ENCODE data around the gene TRPC1. TPM values are rescaled to one million over a fixed set of nuclear protein-coding genes. Genes with fewer than 3 reads are reported as not detected.
"Not testable (repeated sequence)": the region's sequence is repeated elsewhere in the genome, so short reads cannot be mapped to it uniquely, and the experiment has no call there.

The TRPC1 gene
- polyA plus RNA-seq, 3 donors = 9.6 to 13.7 (median 12.9) TPM

- no peak for DNase-seq
These were observed 22.8 kb downstream of the TRPC1 start for GRCh38 chr3:142746646-142747045.

- not testable (repeated sequence) for DNase-seq
These were observed 26.7 kb downstream of the TRPC1 start for GRCh38 chr3:142750531-142750930.

- DNase-seq = not testable (repeated sequence)
These were observed 28.8 kb downstream of the TRPC1 start for GRCh38 chr3:142752605-142753004.

GRCh38 chr3:142754494-142754893, 30.7 kb downstream of the TRPC1 start:
- no peak for DNase-seq

DNA sequence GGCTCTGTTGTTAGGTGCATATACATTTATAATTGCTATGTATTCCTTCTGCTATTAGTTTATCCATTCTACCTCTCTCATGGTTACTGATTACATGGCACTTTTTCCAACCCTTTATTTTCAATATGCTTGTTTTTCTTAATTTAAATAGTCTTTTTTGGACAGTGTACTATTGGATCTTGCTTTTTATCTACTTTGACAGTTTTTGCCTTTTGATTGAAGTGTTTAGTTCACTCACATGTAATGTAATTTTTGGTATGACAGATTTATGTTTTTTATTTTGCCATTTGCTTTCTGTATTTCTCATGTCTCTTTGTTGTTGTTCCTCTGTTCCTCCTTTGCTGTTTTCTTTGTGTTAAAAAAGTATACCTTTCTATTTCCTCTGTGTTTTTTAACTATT, 44.5 kb downstream of the TRPC1 start:
- no peak for DNase-seq

DNA sequence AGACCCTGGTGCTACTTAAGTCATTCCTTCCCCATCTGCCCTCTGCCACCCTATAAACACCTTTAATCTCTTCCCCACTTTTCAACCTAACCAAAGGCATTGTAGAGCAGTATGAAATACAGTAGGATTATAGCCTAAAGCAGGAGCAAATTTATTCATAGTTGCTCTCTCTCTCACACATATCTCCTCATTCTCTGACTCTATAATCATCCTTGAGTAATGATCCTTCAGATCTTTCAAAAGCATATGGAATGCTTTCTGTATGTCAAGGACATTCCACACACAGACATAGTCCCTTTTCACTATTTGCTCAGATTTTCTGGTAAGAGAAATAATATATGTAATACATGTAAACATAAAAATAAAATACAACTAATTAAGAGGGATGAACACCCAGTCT, 54.1 kb downstream of the TRPC1 start:
- no peak for DNase-seq

DNA sequence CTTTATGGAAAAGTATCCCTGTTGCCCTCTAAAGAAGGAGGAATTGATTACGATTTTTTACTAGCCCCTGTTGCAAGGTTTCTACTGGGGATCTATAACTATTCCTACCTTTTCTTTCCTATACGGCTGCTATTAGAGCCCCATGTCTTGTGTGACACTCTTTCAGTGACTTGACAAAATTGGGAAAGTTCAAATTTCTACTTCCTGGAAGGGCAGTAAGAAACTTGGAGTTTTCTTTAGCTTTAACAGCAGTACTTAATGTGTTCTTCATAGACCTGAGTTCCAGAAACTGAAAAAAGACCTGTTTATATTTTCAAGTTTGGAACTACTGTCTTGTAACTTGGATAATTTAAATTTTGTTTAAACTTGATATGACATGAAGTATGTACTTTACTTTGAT, 54.7 kb downstream of the TRPC1 start:
- DNase-seq = no peak

GRCh38 chr3:142779591-142779990, 55.8 kb downstream of the TRPC1 start:
- no peak for DNase-seq

DNA sequence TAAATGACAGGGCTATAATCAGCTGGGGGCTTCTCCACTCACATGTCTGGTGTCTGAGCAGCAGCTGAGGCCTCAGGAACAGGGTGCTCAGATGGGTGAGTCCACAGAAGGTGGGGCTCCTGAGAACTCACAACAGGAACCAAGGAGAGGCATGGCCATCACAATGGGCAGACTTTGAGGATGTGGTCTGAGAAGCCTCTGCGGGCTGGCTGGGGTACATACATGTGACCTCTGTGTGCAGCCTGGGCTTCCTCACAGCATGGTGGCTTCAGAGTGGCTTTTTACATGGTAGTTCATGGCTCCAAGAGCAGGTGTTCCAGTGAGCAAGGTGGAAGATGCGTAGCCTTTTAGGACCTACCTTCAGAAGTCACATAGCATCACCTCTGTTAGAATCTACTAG, 58.8 kb downstream of the TRPC1 start:
- no peak for DNase-seq

- no peak for DNase-seq
These were observed 60.4 kb downstream of the TRPC1 start for GRCh38 chr3:142784228-142784627.

DNA sequence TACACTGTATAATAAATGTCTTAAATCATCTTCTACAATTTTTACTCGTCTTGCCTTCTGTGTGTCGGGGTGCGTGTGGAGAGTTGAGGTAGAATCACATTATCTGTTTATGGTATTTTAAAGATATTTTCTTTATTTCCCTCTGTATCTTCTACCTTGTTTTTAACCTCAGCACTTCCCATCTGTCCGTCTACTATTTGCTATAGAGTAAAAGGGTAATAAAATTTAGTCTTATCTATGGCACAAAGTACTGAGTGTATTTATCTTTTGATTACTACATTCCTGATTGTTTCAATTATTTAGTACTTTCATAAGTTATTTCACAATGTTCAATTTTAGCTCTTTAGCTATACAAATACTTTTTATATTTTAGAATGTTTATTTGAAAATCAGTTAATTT, 62.2 kb downstream of the TRPC1 start:
- no peak for DNase-seq

GRCh38 chr3:142787719-142788118, 63.9 kb downstream of the TRPC1 start:
- DNase-seq = no peak

DNA sequence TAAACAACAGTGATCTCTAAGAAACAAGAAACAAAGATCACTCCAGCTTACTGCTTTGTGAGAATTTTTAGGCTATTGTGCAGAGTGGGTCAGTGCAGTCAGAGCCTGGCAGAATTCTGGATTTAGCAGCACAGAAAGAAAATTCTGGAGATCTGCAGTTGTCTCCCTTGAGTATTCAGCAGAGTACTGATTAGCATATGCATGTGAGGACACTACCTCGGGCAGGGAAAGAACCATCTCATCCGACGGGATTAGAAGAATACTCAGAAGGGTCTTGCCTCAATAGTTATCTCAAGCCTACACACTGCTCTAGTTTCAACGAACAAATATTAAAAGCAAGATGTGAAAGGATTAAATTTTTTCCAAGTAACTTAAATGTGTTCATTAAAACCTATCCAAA, 70.7 kb downstream of the TRPC1 start:
- DNase-seq = no peak

GRCh38 chr3:142795332-142795731, 71.5 kb downstream of the TRPC1 start:
- no peak for DNase-seq

- DNase-seq = no peak
These were observed 73.0 kb downstream of the TRPC1 start for GRCh38 chr3:142796823-142797222.

DNA sequence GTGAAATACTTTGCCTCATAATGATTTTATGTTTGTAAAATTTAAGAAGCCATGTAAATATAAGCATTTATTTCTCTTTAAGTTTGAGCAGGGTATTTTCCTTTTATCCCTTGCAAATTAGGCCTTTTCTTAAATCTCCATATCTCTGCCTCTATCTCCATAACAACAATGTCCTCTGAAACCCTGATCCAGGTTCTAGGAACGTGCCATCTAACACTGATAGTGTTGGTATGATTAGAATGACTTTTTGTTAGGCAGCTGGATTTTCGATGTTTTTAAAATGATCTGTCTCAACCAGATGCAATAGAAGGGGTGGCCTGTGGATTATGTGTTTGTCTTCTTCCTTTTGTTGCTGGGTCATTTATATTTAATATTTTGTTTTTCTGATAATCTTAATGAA, 77.9 kb downstream of the TRPC1 start:
- DNase-seq = no peak

DNA sequence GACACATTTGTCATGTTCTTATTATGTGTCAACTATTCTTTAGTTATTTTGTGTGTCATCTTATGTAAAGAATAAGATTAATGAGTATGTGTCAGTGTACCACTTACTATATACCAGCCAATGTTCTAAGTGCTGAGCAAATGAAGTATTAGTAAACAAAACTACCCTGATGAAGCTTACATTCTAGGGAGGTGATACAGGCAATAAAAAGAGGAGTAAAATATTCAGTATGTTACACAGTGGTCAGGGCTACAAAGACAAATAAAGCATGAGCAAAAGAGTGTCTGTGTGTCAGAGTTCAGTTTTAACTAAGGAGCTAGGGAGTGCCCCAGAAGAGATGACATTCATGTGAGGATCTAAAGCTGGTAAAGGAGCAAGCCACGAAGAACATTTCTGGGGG, 79.1 kb downstream of the TRPC1 start:
- DNase-seq = no peak

DNA sequence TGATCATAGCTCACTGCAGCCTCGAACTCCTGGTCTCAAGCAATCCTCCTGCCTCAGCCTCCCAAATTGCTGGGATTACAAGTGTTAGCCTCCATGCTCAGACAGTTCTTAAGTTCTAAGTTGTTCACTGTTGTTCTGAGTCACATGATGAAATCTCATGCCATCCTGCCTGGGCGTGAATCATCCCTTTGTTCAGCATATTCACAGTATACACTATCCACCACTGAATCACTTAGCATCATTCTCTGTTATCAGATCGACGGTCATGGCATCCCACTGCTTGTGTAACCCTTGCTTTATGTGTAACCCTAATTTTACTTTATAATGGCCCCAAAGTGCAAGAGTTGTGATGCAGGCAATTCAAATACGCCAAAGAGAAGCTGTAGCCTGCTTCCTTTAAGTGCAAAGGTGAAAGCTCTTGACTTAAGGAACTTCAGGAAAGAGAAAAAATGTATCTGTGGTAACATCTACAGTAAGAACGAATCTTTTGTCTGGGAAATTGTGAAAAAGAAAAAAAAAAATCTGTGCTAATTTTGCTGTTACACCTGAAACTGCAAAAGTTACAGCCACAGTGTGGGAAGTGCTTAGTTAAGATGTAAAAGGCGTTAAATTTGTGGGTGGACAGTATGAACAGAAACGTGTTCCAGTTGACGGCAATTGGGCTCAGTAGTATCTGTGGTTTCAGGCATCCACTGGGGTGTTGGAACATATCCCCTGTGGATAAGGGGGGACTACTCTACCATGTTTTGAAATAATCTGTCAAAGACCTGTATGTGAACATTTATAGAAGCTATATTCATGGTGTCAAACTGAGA, 84.5 kb downstream of the TRPC1 start:
- no peak for DNase-seq

DNA sequence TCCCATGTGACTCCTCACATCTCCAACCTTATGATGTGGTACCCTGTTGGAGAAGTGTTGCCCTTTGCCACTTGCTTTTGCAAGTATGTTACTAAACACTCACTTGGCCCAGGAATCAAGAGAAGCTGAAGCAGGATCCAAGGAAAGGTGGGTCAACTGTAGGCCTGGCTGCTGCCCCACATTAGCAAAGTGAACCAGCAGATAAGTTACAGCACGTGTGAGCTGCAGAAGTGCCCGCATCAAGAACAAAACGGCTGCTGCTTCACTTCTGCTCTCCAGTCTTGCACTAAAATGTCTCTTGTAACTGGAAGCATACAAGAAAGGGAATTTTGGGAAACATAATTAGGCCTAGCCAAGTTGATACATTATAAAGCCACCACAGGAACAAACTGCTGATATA, 85.4 kb downstream of the TRPC1 start:
- DNase-seq = no peak

GRCh38 chr3:142815803-142816202, 92.0 kb downstream of the TRPC1 start:
- DNase-seq = no peak

GRCh38 chr3:142817356-142817755, 93.5 kb downstream of the TRPC1 start:
- no peak for DNase-seq

DNA sequence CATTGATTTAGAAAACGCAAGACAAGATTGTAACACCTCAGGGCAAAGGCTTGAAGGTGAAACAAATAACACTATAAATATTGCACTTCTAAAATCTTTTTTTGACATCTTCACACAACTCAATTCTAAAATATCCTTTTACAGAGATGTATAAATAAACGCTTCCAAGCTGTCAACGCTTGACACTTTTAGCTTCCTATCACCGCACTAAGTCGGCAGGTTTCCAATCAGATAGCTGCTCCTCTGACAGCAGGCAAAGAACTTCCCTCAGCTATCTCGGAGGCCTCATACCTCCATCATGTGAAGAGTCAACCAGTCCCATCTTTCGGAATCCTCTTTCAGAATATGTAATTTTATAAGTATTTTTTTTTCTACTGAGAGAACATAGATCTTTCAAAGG, 94.1 kb downstream of the TRPC1 start:
- DNase-seq = no peak

DNA sequence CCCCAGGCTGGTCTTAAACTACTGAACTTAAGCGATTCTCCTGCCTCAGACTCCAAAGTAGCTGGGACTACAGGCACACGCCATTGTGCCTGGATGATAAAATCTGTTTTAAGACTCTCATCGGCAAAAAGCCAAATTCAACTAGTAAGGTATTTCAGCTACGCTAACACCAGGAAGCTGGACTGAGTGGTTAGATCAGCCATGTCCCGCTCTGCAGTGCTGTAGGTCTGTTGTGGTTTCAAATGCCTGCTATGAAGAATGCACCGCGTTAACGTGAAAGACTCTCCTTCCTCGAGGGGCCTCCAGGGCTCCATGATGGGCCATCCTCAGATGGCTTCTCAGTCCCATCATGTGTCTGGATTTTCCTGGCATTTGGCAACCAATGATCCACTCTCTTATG, 94.8 kb downstream of the TRPC1 start:
- DNase-seq = no peak

GRCh38 chr3:142819179-142819578, 95.3 kb downstream of the TRPC1 start:
- no peak for DNase-seq
